Astrocyte of the cerebellum (primary cell): ENCODE data around the gene KLHL7.

Source experiments
- DNase-seq: peaks from one replicate; pipeline ENCODE4 v3.0.0-alpha.2; 2011; ENCODE audit warnings: low read depth
- H3K4me3 ChIP-seq: 2 replicates; pipeline ENCODE4 v1.5.1; 2011; ENCODE audit warnings: mild to moderate bottlenecking, low read depth, low read length, moderate library complexity
- CTCF ChIP-seq: IDR thresholded peaks from 2 replicates; pipeline ENCODE4 v1.5.1; 2012; ENCODE audit warnings: low read length, low read depth, moderate library complexity, mild to moderate bottlenecking; ENCODE audit errors: missing control alignments
- in situ Hi-C: cut with HindIII; loops from 2 replicates; pipeline ENCODE4 v1.10.0; 2017; ENCODE audit warnings: low sequenced_read_pairs

The KLHL7 gene

GRCh38 chr7:23072048-23072447 lies 33.5 kb upstream of the KLHL7 start:
- H3K4me3 ChIP-seq: no peak overlapping the region
- no peak for DNase-seq
- in situ Hi-C loops: no loop called here
- peak; percentile 17 for TF ChIP-seq CTCF

GRCh38 chr7:23072922-23073321 lies 32.7 kb upstream of the KLHL7 start:
- TF ChIP-seq CTCF: peak; percentile 3
- in situ Hi-C loops: no loop called here
- no peak overlapping the region for H3K4me3 ChIP-seq
- no peak for DNase-seq

DNA sequence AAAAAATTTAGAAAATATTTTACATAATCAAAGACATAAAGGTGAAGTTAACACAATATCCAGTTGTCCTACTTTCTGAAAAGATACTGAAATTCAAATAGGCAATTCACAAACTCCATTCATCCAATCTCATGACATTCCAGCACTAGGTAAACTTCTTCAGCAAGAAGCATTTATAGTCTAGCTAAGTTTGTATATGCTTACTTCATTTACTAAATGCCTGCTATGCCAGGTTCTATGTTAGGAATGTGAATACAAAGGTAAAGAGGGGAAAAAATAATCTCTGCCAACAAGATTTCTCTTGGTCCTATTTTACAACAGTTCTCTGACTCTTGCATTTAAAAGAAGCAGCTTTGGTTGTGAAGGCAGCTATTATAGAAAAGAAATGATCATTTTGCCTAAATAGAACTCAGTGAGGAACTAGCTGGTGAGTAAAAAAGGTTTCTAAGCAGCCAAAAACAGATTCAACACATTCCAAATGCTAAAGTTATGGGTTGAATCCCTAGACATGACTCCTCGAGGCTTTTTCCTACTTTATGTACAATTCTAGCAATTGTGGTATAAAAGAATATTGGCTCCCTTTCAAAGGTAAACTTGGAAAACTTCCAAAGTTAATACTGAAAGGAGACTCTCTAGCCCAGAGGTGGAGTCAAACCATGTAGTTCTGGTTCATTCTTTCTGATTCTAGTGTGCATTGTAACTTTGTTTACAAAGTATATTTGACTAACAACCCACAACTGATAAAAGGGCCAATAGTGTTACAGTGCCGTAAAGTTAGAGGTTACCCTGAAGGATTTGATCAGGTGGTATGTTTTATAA lies 30.9 kb upstream of the KLHL7 start:
- DNase-seq: no peak
- no peak for TF ChIP-seq CTCF
- no peak overlapping the region for H3K4me3 ChIP-seq
- in situ Hi-C loops: no loop called here

DNA sequence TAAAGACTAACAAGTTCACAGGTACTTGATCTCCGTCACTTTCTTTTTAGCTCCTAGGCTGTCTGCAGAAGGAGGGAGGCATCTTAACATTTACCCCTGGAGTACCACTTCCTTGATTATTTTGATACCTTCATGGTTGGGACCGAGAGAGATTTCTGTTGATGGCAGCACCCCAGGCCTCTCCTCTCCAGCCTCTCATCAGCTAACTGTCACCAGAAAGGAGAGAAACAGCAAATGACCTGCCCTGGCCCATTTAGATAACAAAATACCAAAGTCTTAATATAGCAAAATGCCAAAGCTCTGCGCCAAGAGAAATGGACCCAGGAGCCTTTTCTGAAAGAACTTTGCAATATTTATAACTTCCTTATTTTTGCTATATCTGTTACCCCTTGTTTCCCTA lies 30.0 kb upstream of the KLHL7 start:
- no peak overlapping the region for H3K4me3 ChIP-seq
- DNase-seq: no peak
- in situ Hi-C loops: no loop called here
- no peak for TF ChIP-seq CTCF

DNA sequence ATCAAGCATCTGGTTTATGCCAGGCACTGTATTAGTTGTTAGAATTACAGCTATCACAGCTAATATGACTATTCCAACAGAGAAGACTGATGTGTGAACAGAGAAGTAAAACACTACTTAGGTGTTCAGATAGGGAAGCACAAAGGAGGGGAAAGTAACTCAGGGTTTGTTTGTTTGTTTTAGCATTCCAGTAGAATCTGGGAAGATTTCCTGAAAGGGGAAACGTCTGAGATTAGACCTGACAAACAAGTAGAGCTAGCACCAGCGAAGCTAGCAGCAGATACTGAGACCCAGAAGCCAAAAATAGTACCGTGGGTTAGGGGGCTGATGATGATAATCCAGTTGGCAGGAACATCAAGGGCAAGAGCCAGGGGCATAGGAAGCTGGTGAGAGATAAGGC lies 28.8 kb upstream of the KLHL7 start:
- no peak overlapping the region for H3K4me3 ChIP-seq
- DNase-seq: no peak
- TF ChIP-seq CTCF: no peak
- in situ Hi-C loops: no loop called here

DNA sequence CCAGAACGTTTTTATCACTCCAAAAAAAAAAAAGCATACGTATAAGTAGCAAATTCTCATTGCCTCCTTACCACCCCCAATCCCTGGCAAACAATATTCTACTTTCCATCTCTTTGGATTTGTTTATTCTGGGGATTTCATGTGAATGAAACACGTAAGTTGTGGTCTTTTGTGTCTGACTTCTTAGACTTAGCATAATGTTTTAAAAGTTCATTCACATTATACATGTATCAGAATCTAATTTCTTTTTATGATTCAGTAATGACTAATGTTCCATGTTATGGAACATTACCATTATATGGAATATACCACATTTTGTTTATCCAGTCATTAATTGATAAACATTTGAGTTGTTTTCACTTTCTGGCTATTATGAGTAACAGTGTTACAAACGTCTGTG lies 12.5 kb upstream of the KLHL7 start:
- no peak for DNase-seq
- in situ Hi-C loops: no loop called here
- no peak overlapping the region for H3K4me3 ChIP-seq
- no peak for TF ChIP-seq CTCF
